Measurements from ENCODE around the gene DNAJA3.

Gene DNAJA3

DNA sequence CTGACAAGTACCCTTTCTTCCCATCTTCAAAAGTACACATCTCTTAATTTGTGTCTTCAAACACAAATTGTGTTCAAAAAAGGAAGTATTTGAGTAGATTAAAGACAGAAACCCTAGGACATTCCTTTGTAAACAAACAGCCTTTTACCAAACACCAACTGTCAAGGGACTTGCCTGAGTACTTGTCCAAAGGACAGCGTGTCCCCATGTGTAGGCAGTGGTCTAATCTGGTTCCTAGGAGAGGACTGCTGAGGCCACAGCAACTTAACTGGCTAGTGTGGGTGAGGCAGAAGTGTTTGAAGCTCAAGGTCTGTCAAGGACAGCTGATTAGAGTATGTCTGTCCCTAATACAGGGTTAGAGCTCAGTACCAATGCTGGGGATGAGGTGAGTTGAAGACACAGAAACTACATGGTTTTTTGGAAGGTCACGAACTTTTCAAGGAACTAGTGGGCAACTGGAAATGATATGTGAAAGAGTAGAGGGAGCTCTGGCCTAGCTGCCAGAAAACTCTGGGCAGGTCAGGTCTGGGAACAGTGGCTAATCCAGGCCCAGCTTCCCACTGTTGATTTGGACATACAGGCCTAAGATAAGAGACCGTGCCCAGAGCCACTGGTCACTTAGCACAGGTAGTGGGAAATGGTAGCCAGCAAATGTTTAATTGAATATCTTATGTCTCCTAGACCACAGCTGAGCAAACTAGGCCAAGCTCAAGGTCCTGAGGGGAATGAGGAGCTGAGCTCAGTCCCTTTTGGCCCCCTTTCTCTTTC is 60.6 kb downstream of the DNAJA3 start:
- TF ChIP-seq, protein P1, sequence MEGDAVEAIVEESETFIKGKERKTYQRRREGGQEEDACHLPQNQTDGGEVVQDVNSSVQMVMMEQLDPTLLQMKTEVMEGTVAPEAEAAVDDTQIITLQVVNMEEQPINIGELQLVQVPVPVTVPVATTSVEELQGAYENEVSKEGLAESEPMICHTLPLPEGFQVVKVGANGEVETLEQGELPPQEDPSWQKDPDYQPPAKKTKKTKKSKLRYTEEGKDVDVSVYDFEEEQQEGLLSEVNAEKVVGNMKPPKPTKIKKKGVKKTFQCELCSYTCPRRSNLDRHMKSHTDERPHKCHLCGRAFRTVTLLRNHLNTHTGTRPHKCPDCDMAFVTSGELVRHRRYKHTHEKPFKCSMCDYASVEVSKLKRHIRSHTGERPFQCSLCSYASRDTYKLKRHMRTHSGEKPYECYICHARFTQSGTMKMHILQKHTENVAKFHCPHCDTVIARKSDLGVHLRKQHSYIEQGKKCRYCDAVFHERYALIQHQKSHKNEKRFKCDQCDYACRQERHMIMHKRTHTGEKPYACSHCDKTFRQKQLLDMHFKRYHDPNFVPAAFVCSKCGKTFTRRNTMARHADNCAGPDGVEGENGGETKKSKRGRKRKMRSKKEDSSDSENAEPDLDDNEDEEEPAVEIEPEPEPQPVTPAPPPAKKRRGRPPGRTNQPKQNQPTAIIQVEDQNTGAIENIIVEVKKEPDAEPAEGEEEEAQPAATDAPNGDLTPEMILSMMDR (IDR thresholded peaks at IDR 0.05; ENCODE audit: insufficient read depth, missing control alignments): no peak
- FAIRE-seq: no peak
- no peak for DNase-seq (ENCODE audit: insufficient read length, low spot score)

DNA sequence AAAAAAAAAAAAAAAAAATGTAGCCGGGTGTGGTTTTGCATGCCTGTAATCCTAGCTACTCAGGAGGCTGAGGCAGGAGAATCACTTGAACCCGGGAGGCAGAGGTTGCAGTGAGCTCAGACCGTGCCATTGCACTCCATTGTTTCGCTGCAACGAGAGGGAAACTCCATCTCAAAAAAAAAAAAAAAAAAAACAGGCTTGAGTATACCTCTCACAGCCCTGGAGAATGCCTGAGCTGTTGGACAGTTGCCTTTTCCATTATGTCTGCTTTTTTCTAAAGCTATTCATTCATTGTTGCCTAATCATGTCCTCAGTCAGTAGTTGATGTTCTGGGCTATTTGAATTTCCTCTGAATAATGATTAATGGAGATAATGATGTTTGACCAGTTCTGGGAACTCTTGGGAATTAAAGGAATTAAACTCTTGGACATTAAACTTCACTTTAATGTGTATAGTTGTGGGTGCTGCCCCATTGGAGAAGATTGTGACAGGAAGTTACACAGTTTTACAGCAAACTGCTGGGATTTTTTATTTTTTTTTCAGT is 62.4 kb downstream of the DNAJA3 start:
- no peak for DNase-seq (ENCODE audit: insufficient read length, low spot score)
- TF ChIP-seq, protein P1 (IDR thresholded peaks at IDR 0.05; ENCODE audit: insufficient read depth, missing control alignments): no peak
- no peak for FAIRE-seq

DNA sequence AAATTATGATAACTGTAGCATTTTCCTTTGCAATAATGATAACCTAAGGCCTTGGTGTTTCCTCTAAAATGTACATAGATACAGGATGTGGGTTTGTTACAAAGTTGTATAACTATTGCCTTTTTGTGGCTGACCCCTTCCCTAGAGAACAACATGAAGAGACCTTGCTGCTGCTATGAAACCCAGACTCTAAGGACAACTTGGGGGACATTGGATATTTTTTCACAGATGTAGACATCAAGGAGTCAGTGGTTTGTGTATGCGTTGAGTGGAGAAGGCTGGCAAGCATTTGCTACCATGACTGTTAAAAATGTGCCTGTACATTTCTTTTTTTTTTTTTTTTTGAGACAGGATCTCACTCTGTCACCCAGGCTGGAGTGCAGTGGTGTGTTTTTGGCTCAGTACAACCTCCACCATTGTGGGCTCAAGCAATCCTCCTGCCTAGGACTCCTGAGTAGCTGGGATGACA is 62.9 kb downstream of the DNAJA3 start:
- TF ChIP-seq, protein P1 (IDR thresholded peaks at IDR 0.05; ENCODE audit: insufficient read depth, missing control alignments): no peak
- FAIRE-seq: no peak

DNA sequence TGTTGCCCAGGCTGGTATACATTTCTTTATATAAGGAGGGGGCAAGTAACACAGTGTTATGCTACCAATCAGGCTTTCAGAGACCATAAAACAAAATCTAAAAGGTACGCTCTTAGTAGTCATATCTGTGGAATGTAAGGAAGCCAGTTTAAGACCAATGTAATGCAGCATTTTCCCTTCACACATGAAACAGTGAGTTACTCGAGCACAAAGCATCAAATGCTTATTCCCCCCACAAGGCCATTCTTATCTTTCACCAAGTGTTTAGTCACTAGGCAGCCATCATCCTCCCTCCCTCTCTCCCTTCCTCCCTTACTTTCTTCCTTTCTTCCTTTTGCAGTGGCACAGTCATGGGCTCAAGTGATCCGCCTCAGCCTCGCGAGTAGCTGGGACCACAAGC is 63.4 kb downstream of the DNAJA3 start:
- DNase-seq (ENCODE audit: insufficient read length, low spot score): no peak
- no peak for FAIRE-seq
- TF ChIP-seq, protein P1 (IDR thresholded peaks at IDR 0.05; ENCODE audit: insufficient read depth, missing control alignments): no peak

More for the DNA sequence above, 62.9 kb downstream of the DNAJA3 start:
- DNase-seq (ENCODE audit: insufficient read length, low spot score): no peak

DNA sequence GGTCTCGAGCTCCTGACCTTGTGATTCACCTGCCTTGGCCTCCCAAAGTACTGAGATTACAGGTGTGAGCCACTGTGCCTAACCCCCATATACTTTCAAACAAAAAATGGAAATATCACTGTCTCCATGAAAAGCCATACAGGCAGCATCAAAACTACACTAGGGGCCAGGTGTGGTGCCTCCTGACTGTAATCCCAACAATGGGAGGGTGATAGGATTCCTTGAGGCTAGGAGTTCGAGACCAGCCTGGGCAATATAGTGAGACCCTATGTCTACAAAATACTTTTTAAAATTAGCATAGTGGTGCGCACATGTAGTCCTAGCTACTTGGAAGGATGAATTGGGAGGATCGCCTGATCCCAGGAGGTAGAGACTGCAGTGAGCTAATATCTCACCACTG is 66.2 kb downstream of the DNAJA3 start:
- FAIRE-seq: no peak

GRCh38 chr16:4494746-4495490 is 69.2 kb downstream of the DNAJA3 start:
- FAIRE-seq: no peak
- no peak for DNase-seq (ENCODE audit: insufficient read length, low spot score)
- TF ChIP-seq, protein P1 (IDR thresholded peaks at IDR 0.05; ENCODE audit: insufficient read depth, missing control alignments): no peak

More for the DNA sequence above, 66.2 kb downstream of the DNAJA3 start:
- no peak for DNase-seq (ENCODE audit: insufficient read length, low spot score)
- TF ChIP-seq, protein P1 (IDR thresholded peaks at IDR 0.05; ENCODE audit: insufficient read depth, missing control alignments): no peak

All from D721Med (cell line).